K562 (cell line): ENCODE measurements around the gene SHISA8.

Experiments used
- CBX5 ChIP-seq: IDR thresholded peaks from 2 replicates; pipeline ENCODE4 v1.6.1; 2014; ENCODE audit warnings: low read depth, borderline replicate concordance
- CLOCK ChIP-seq: fragments of 250-450 bp; sonication (Bioruptor Pico); IDR thresholded peaks from 2 replicates; pipeline ENCODE4 v1.4.0; 2020; ENCODE audit warnings: mild to moderate bottlenecking, moderate library complexity, borderline replicate concordance
- CTCF ChIP-seq, 3 experiments: IDR thresholded peaks in 2 of 3; conservative IDR thresholded peaks in 1 of 3; 2 replicates each; pipeline ENCODE4 v1.5.1; 2011 to 2012; ENCODE audit warnings: low read length in 3 of 3, mild to moderate bottlenecking in 3 of 3, control low read depth in 2 of 3, improper control_type of control experiment in 1 of 3, inconsistent platforms in 1 of 3, low read depth in 1 of 3, mixed read lengths in 1 of 3, moderate library complexity in 1 of 3; ENCODE audit not compliant: insufficient read depth in 2 of 3
- IRF9 ChIP-seq: fragments of 450-650 bp; IDR thresholded peaks from 2 replicates; pipeline ENCODE4 v1.6.1; 2016; ENCODE audit warnings: missing biosample characterization, missing genetic modification characterization
- NR2F6 ChIP-seq: fragments of 450-650 bp; formaldehyde crosslinking; IDR thresholded peaks from 2 replicates; pipeline ENCODE4 v1.4.0; 2020; ENCODE audit warnings: mild to moderate bottlenecking
- POLR2AphosphoS2 ChIP-seq: IDR thresholded peaks from 2 replicates; pipeline ENCODE4 v1.6.1; 2012; ENCODE audit warnings: low read length, improper control_type of control experiment
- TEAD4 ChIP-seq, 2 experiments: sonication (generic) in 1 of 2; formaldehyde crosslinking in 1 of 2; IDR thresholded peaks; 2 replicates each; pipeline versions ENCODE4 v1.6.1 to v1.8.0; 2012 to 2022; ENCODE audit warnings: borderline replicate concordance in 1 of 2, inconsistent platforms in 1 of 2, low read length in 1 of 2, mild to moderate bottlenecking in 1 of 2, missing genetic modification reagents in 1 of 2

GRCh38 chr22:41880653-41881052 lies 34.2 kb downstream of the SHISA8 start:
- TF ChIP-seq CTCF (IDR thresholded peaks at IDR 0.05 in 2 of 3, conservative IDR thresholded peaks at IDR 0.05 in 1 of 3; ENCODE audit: insufficient read depth in 2 of 3, low read depth in 1 of 3, low read length in 3 of 3) (no peak), TEAD4 (IDR thresholded peaks at IDR 0.05; ENCODE audit: low read length) (no peak), TEAD4 (CRISPR knock-in tag; IDR thresholded peaks at IDR 0.05; ENCODE audit: borderline replicate concordance) (no peak), CLOCK (no peak), IRF9 (no peak), NR2F6 (CRISPR knock-in tag) (no peak), POLR2AphosphoS2 (no peak), CBX5 (no peak)
